NCI-H2171 treated with DMSO at 0.1 percent for 48 hours (cell line): ENCODE data around the gene EXOC3.
"Not testable (repeated sequence)": the region's sequence is repeated elsewhere in the genome, so short reads cannot be mapped to it uniquely, and the experiment has no call there.

Experiments
- DNase-seq: peaks from one replicate; lab custom pipeline; 2025; lab: John Stamatoyannopoulos, UW

Gene EXOC3

GRCh38 chr5:442335-443238 lies at the start of gene EXOC3:
TSS of gene EXOC3 (plus strand) at chr5:443176. CDS start at chr5:446206, 3,030 bp downstream.
- DNase-seq = peak; percentile 69

- DNase-seq = no peak
These were observed 49.1 kb upstream of the EXOC3 start for GRCh38 chr5:393846-394275.

GRCh38 chr5:394671-395155 lies 48.3 kb upstream of the EXOC3 start:
- no peak for DNase-seq

- no peak for DNase-seq
These were observed 47.6 kb upstream of the EXOC3 start for GRCh38 chr5:395156-395920.

- no peak for DNase-seq
These were observed 47.0 kb upstream of the EXOC3 start for GRCh38 chr5:395921-396530.

- peak; percentile 25 for DNase-seq
These were observed 46.4 kb upstream of the EXOC3 start for GRCh38 chr5:396531-396961.

GRCh38 chr5:398141-398474 lies 44.9 kb upstream of the EXOC3 start:
- DNase-seq = not testable (repeated sequence)

GRCh38 chr5:398475-399295 lies 44.3 kb upstream of the EXOC3 start:
- peak; percentile 56 for DNase-seq

- DNase-seq = peak; percentile 99
These were observed 43.4 kb upstream of the EXOC3 start for GRCh38 chr5:399296-400281.

GRCh38 chr5:400282-401145 lies 42.5 kb upstream of the EXOC3 start:
- DNase-seq = no peak

- no peak for DNase-seq
These were observed 41.6 kb upstream of the EXOC3 start for GRCh38 chr5:401146-402034.

GRCh38 chr5:402219-402614 lies 40.8 kb upstream of the EXOC3 start:
- DNase-seq = not testable (repeated sequence)

GRCh38 chr5:402615-403359 lies 40.2 kb upstream of the EXOC3 start:
- DNase-seq = no peak

- no peak for DNase-seq
These were observed 39.0 kb upstream of the EXOC3 start for GRCh38 chr5:403995-404394.

GRCh38 chr5:404666-405241 lies 38.2 kb upstream of the EXOC3 start:
- no peak for DNase-seq

- peak; percentile 23 for DNase-seq
These were observed 37.6 kb upstream of the EXOC3 start for GRCh38 chr5:405421-405820.

- no peak for DNase-seq
These were observed 36.9 kb upstream of the EXOC3 start for GRCh38 chr5:406041-406440.
